PC-9 (cell line): ENCODE measurements around the gene SASH1. TPM values are rescaled to one million over a fixed set of nuclear protein-coding genes. Genes with fewer than 3 reads are reported as not detected.

Experiments used
- BruUV-seq: library from RNA; stranded (reverse); fragments of 400-500 nt; replicated peaks from 2 replicates; lab custom pipeline; 2021; lab: Mats Ljungman, UMichigan
- CTCF ChIA-PET: fragments of 300-600 bp; sonication (Branson Sonifier 250); formaldehyde crosslinking; loops from one replicate; lab custom pipeline; 2022; ENCODE audit warnings: antibody characterized with exemption; lab: Charles Lee
- POLR2A ChIA-PET: fragments of 300-600 bp; sonication (Branson Sonifier 250); formaldehyde crosslinking; loops from one replicate; lab custom pipeline; 2022; ENCODE audit warnings: antibody characterized with exemption; ENCODE audit not compliant: unreplicated experiment; lab: Charles Lee
- DNase-seq, 2 experiments: peaks; one replicate each; pipeline versions ENCODE4 v3.0.0 to v3.0.0-alpha.2; 2015 to 2022; ENCODE audit warnings: mixed read lengths in 1 of 2
- H2AFZ ChIP-seq: fragments of 200-600 bp; sonication (generic); 2 replicates; pipeline ENCODE4 v1.8.1; 2017; ENCODE audit warnings: antibody characterized with exemption
- H3F3A ChIP-seq: fragments of 200-600 bp; sonication (generic); 2 replicates; pipeline ENCODE4 v1.8.1; 2017; ENCODE audit warnings: antibody characterized with exemption, mild to moderate bottlenecking, low read depth; ENCODE audit not compliant: insufficient read depth
- H3K27ac ChIP-seq: fragments of 200-600 bp; sonication (generic); 2 replicates; pipeline ENCODE4 v1.6.1; 2016; ENCODE audit warnings: mixed run types
- H3K27me3 ChIP-seq: fragments of 200-600 bp; sonication (generic); 2 replicates; pipeline ENCODE4 v1.6.1; 2016; ENCODE audit warnings: low read depth, mixed run types; ENCODE audit not compliant: insufficient read depth
- H3K36me3 ChIP-seq: fragments of 200-600 bp; sonication (generic); 2 replicates; pipeline ENCODE4 v1.6.1; 2016; ENCODE audit warnings: low read depth, mixed run types
- H3K4me1 ChIP-seq: fragments of 200-600 bp; sonication (generic); replicated peaks from 2 replicates; pipeline ENCODE4 v1.6.1; 2016; ENCODE audit warnings: mixed run types; ENCODE audit not compliant: insufficient read depth
- H3K4me2 ChIP-seq: fragments of 200-600 bp; sonication (generic); 2 replicates; pipeline ENCODE4 v1.6.1; 2017; ENCODE audit warnings: mixed run types
- H3K4me3 ChIP-seq: fragments of 200-600 bp; sonication (generic); 2 replicates; pipeline ENCODE4 v1.6.1; 2016; ENCODE audit warnings: mixed run types
- H3K79me2 ChIP-seq: fragments of 200-600 bp; sonication (generic); 2 replicates; pipeline ENCODE4 v1.6.1; 2017; ENCODE audit warnings: low read depth, mixed run types
- H3K9me2 ChIP-seq: fragments of 200-600 bp; sonication (generic); 2 replicates; pipeline ENCODE4 v1.8.1; 2017; ENCODE audit warnings: mild to moderate bottlenecking; ENCODE audit not compliant: insufficient read depth
- H3K9me3 ChIP-seq: fragments of 200-600 bp; sonication (generic); 2 replicates; pipeline ENCODE4 v1.8.1; 2016; ENCODE audit warnings: low read depth; ENCODE audit not compliant: insufficient read depth
- H4K20me1 ChIP-seq: fragments of 200-600 bp; sonication (generic); 2 replicates; pipeline ENCODE4 v1.8.1; 2017; ENCODE audit not compliant: insufficient read depth
- EZH2 ChIP-seq: fragments of 200-600 bp; sonication (generic); IDR thresholded peaks from 2 replicates; pipeline ENCODE4 v1.8.0; 2017; ENCODE audit warnings: antibody characterized with exemption, low read depth
- intact Hi-C: fragments of 100-400 bp; cut with micrococcal nuclease; formaldehyde crosslinking; loops from one replicate; pipeline ENCODE4 v1.10.0; 2022; ENCODE audit not compliant: unreplicated experiment
- total RNA-seq: library from RNA; stranded (reverse); gene quantifications from 2 replicates; pipeline ENCODE4 v1.2.3, GENCODE V29; 2021
- TF ChIP-seq, protein P1 (sequence below): fragments of 200-600 bp; sonication (generic); conservative IDR thresholded peaks from 2 replicates; pipeline ENCODE4 v1.6.1; 2017; ENCODE audit warnings: mixed run types, antibody characterized with exemption, mild to moderate bottlenecking, moderate library complexity

The SASH1 gene
- total RNA-seq, 1 experiment from 2014 or later: 32.9 TPM

- POLR2A ChIA-PET: no interaction called here
- BruUV-seq: no TSS peak
- no peak for DNase-seq
- Histone ChIP-seq H3K4me1 (0 out of 2 replicates have a peak, but pooled peaks cover 7% of the 10 kb centered on the region), H3K27me3 (no peaks in the 10 kb centered on the region), H3K4me3 (no peak overlapping the region), H2AFZ (no peak overlapping the region), H3K9me3 (no peaks in the 10 kb centered on the region), H3K36me3 (no peaks in the 10 kb centered on the region), H3K4me2 (no peak overlapping the region), H3F3A (no peaks in the 10 kb centered on the region), H3K79me2 (no peaks in the 10 kb centered on the region), H3K27ac (no peak overlapping the region), H3K9me2 (no peaks in the 10 kb centered on the region), H4K20me1 (no peaks in the 10 kb centered on the region)
- CTCF ChIA-PET: no interaction called here
- TF ChIP-seq, protein P1, sequence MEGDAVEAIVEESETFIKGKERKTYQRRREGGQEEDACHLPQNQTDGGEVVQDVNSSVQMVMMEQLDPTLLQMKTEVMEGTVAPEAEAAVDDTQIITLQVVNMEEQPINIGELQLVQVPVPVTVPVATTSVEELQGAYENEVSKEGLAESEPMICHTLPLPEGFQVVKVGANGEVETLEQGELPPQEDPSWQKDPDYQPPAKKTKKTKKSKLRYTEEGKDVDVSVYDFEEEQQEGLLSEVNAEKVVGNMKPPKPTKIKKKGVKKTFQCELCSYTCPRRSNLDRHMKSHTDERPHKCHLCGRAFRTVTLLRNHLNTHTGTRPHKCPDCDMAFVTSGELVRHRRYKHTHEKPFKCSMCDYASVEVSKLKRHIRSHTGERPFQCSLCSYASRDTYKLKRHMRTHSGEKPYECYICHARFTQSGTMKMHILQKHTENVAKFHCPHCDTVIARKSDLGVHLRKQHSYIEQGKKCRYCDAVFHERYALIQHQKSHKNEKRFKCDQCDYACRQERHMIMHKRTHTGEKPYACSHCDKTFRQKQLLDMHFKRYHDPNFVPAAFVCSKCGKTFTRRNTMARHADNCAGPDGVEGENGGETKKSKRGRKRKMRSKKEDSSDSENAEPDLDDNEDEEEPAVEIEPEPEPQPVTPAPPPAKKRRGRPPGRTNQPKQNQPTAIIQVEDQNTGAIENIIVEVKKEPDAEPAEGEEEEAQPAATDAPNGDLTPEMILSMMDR: no peak
- intact Hi-C loops: no loop called here
Measured at GRCh38 chr6:148564494-148565035, 221.9 kb downstream of the SASH1 start.

GRCh38 chr6:148565321-148565926 lies 222.8 kb downstream of the SASH1 start:
- TF ChIP-seq, protein P1: no peak
- TF ChIP-seq EZH2: no peak
- intact Hi-C loops: no loop called here
- ChIA-PET CTCF (interaction anchor here (0.7 kb wide), 1 partner anchor 42 kb away, joined by 3 read pairs; no protein-coding TSS in a partner anchor), POLR2A (no interaction called here)
- no peaks in the 10 kb centered on the region for H3K9me3 ChIP-seq
- no peak overlapping the region for H3K4me3 ChIP-seq
- no peaks in the 10 kb centered on the region for H3K79me2 ChIP-seq
- 0 out of 2 replicates have a peak, but pooled peaks cover 7% of the 10 kb centered on the region for H3K4me1 ChIP-seq
- BruUV-seq: no TSS peak
- DNase-seq: no peak
- no peaks in the 10 kb centered on the region for H4K20me1 ChIP-seq
- no peak overlapping the region for H3K4me2 ChIP-seq
- no peaks in the 10 kb centered on the region for H3K27me3 ChIP-seq
- H3K36me3 ChIP-seq: no peaks in the 10 kb centered on the region
- no peaks in the 10 kb centered on the region for H3K9me2 ChIP-seq
- no peak overlapping the region for H3K27ac ChIP-seq
- H2AFZ ChIP-seq: no peak overlapping the region
- no peaks in the 10 kb centered on the region for H3F3A ChIP-seq

DNA sequence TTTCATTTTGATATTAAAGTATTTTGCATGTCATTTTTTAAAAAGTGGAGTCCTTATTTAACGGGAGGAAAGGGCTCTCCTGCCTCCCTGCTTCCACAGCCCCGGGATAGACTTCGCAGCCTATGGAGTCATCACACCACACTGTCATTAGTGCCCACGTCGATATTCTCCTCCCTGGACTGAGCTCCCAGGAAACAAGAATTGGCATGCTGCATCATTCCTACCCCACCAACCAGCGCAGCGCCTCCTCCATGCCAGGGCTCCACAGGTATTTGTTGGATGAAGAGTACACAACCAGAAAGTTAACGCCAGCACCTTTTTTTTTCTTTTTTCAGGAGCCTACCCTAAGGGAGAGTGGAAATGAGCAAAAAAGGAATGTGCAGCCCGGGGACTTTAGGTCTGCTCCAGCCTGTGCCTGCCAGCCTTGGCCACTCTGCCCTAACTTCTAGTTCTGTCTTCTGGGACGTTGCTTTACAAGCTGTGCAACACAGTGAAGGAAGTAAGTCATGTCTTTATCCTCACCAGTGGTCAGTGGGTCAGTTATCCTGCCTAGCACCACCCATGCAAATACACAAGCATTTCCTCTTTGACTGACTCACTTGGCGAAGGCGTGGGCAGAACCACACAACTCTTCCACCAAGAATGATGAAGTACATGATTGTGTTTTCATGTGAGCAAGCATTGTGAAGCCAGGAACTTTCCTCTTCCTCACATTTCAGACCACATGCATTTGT lies 223.5 kb downstream of the SASH1 start:
- H3K4me1 ChIP-seq: 0 out of 2 replicates have a peak, but pooled peaks cover 7% of the 10 kb centered on the region
- no peaks in the 10 kb centered on the region for H3F3A ChIP-seq
- H3K9me3 ChIP-seq: no peaks in the 10 kb centered on the region
- BruUV-seq: no TSS peak
- intact Hi-C loops: no loop called here
- TF ChIP-seq, protein P1: no peak
- no peak for TF ChIP-seq EZH2
- H3K27me3 ChIP-seq: no peaks in the 10 kb centered on the region
- H2AFZ ChIP-seq: no peak overlapping the region
- H4K20me1 ChIP-seq: no peaks in the 10 kb centered on the region
- H3K79me2 ChIP-seq: no peaks in the 10 kb centered on the region
- no peak overlapping the region for H3K4me2 ChIP-seq
- H3K9me2 ChIP-seq: no peaks in the 10 kb centered on the region
- no peaks in the 10 kb centered on the region for H3K36me3 ChIP-seq
- H3K4me3 ChIP-seq: no peak overlapping the region
- DNase-seq: peak; percentile 17 to 55
- ChIA-PET POLR2A (no interaction called here), CTCF (interaction anchor here (0.7 kb wide), 1 partner anchor 41 kb away, joined by 3 read pairs; no protein-coding TSS in a partner anchor)
- H3K27ac ChIP-seq: no peak overlapping the region
